HG02642 (cell line): ENCODE results near the gene PIGW.
A peak's percentile ranks its signal among the peaks of the same experiment; 100 is the strongest.

Experiments used
- ATAC-seq: cut with Tn5 transposase; IDR thresholded peaks from one replicate; pipeline ENCODE4 v1.9.1; 2021; ENCODE audit warnings: mild to moderate bottlenecking; ENCODE audit not compliant: unreplicated experiment, poor library complexity

Gene PIGW, protein sequence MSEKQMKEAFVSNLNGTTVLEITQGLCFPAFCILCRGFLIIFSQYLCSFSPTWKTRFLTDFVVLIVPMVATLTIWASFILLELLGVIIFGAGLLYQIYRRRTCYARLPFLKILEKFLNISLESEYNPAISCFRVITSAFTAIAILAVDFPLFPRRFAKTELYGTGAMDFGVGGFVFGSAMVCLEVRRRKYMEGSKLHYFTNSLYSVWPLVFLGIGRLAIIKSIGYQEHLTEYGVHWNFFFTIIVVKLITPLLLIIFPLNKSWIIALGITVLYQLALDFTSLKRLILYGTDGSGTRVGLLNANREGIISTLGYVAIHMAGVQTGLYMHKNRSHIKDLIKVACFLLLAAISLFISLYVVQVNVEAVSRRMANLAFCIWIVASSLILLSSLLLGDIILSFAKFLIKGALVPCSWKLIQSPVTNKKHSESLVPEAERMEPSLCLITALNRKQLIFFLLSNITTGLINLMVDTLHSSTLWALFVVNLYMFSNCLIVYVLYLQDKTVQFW

DNA sequence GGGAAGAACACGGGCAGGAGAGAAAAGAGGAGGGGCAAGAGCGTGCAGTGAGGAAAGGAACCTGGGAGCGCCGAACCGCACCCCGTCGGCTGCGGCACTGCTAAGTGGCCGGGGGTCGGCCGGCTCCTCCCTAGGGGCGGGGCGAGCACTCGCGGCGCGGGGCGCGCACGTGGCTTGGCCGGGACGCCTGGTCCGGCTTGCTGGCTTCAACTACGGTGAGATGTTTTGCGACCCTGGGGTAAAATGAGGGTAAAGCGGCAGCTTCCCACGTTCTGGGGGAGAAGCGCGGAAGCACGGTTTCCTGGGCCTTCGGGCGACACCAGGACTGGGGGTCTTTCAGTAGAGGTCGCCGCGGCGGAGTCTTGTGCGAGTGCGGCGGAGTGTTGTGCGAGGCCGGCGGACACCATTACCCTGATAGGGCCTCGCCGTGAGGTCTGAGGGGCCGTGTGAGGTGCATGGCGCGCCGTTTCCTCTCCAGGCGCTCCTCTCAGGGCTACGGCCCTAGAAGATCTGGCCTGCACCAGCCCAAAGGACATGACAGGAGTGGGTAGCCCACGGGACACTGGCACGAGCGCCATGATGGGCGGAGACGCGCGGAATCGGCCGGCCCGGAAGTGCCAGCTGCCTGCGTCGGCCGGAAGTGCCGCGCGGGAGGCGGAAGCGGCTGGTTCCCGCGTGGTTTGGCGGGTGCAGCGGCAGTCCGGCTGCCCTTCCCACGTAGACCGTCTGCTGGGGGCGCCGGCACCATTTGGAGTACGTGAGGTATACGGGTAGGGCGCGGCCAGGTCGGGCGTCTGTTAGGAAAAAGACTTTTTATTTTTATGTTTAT is at the start of gene PIGW, which contains the start of gene MYO19:
Gene PIGW, plus strand, starts transcription at position 148 of the 829 bp plus-strand sequence. CDS start 2,115 bp downstream, outside the sequence.
Gene MYO19, minus strand, starts transcription at position 29 of the 829 bp plus-strand sequence. CDS start 2,330 bp downstream, outside the sequence.
- ATAC-seq, result peak; percentile 79

DNA sequence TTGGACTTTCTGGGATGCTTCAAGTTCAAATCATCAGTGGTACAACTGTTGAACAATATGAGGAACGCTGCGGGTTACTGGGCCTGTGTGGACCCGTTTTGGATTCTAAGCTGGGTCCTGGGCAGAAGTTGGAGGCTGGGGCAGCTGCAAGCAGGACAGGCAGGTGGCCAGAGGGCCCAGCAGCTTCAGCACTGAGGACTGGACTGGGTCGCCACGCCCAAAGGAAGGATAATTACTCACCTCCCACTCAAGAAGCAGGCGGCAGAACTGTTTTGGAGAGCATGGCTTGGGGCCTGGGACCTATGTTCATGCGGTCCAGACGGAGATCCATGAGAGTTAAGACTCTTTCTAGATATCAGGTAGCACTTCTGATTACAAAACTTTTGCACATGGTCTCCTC is 49.8 kb upstream of the PIGW start:
- no peak for ATAC-seq

DNA sequence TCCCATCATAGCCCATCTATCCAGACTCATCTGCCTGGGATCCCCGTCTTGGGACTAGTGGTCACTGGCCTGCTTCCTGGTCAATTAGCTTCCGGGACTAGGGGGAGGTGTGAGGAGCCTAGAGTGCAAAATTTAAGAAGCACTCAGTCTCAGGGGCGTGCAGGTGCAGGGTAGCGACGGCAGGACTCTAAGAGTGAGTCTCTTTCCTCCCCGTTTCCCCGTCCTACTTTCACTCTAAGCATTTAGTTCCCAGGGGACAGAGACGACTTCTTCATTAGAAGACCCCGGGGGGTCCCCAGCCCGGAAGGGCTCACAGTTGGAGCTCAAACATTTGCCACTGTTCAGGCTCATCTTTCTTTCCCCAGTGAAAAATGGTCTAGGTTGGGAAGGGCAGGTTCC is 49.0 kb upstream of the PIGW start:
- ATAC-seq, result peak; percentile 11

DNA sequence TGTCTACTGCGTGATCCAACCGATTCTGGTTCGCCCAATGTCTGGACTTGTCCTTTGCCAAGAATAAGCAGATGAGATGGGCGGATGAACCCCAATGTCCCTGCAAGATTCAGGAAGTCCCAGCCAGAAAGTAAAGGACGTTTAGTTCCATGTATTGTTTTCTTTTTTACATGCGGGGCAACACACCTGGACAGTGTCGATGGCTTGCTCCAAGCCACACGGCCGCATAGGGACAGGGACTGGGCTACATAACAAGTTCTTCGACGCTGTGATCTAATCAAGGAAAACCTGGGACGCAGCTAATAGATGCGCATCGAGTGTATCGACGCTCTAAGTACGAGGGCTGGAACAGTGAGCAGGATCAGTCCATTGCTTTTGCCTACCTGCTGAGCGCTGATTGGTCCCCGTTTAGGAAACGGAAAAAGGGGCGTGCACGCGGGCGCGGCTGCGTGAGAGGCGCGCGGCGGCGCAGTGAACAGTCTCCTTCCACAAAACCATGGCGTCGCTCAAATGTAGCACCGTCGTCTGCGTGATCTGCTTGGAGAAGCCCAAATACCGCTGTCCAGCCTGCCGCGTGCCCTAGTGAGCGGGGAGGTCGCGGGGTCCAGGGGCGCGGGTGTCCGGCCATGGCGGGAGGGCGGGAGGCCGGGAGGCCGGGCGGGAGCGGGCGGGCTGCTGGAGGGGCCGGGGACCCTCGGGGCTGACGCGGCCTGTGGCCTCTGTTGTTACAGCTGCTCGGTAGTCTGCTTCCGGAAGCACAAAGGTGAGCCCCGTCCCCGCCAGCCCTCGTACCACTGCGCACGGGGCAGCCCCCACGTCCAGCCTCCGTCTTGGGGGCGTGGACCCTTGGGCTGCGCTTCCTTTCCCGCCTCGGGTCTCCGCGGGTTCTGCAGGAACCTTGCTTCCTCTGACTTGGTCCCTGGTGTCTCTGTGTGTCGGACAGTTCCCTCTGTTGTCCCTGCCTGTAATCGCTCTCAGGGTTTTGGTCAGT is 48.3 kb upstream of the PIGW start, which contains the start of gene ZNHIT3:
Gene ZNHIT3, plus strand, starts transcription at position 478 of the 991 bp plus-strand sequence. Its CDS starts 19 bp downstream, at position 497.
- ATAC-seq, result peak; percentile 93

DNA sequence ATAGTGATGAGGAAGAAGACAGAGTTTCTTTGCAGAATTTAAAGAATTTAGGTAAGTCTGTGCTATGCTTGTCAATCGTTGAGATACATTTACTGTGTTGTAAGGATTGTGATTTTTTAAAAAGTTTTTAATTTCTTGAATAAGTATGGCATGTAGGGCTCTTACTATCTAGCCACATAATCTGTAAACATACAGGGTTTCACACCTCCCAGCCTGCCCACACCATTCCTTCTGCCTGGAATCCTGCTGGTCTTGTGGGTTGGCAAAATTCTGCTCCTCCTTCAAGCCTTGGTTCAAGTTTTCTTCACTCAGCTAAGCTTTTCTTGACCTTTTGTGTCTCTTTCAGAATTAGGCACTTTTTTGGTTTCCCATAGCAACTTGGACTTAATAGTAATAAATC is 40.8 kb upstream of the PIGW start:
- ATAC-seq, result no peak

DNA sequence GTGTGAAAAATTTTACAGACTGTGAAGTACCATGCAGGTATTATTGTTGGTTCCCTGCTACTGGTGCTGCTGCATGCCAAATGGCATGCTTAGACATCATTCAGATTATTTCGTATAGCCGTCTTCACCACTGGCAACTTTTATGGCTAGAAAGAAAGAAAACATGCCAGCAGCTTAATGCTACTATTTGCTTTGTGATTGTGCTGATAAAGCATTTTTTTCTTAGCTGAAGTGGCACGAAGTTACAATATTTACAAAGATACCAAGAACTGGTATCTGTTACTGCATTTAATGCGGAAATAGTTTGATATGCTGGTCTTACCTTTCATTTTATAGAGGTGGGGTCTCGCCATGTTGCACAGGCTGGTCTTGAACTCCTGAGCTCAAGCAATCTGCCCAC is 40.1 kb upstream of the PIGW start:
- no peak for ATAC-seq

DNA sequence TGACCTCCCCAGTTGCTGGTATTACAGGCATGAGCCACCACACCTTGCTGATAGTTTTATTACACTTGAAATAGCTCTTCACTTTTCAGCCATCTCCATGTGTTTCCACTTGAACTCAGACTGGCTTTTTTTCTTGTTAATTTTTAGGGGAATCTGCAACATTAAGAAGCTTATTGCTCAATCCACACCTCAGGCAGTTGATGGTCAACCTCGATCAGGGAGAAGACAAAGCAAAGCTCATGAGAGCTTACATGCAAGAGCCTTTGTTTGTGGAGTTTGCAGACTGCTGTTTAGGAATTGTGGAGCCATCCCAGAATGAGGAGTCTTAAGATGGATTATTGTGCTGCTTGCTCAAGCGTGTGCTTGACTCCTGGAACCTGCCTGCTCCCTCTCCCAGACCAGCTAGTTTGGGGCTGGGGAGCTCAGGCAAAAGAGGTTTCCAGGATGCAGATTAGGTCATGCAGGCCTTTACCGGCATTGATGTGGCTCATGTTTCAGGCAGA is 39.7 kb upstream of the PIGW start:
- ATAC-seq, result no peak

DNA sequence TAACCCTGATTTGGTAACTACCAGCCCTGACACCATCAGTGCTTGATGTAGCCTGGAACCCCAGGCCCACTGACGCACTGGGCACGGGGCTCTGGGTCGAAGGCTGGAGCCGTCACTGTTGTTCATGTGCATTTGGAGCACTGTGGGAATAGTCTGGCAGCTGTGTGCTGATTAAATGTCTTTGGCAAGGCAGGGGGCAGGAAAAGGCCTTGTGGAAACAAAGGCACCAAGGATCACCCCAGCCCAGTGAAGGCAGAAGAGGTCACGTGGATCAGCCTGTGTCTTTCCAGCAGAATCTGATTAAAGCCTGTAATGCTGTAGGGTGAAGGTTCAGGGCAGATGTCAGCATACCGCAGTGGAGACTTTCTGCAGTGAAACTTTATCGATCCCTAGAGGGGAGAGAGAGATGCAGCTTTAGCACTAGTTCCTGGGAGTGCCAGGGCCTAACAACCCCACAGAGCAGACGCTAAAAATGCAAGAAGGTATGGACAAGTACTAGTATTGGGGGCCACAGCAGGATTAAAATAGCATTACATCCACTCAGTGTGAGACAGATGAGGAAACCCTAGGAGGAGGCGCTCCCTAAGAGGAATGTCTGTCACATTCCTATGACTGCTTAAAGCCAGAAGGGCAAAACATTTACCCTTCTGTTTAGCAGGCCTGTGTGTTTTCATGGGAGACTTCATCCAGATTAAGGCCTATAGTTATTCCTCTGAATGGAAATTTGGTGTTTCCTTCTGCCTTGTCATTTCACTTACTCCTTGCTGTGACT is 38.6 kb upstream of the PIGW start:
- ATAC-seq, result no peak

DNA sequence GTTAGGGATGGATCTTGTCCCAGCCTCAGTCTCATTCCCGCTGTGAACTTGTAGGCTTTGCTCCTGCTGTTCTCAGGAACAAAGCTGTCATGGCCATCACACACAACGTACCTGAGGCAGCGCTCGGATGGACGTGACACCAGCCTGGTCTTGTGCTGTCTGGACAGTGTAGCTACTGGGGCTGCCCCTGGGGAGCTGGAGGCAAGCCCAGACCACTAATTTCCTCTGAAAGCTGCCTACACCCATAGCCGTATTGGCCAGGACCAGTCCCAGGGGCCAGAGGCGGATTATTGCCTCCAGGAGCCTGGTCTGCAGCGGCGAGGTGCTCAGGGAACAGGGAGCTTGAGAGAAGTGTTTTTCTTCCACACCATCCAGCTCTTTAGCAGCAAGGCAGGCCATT is 36.6 kb upstream of the PIGW start:
- no peak for ATAC-seq

DNA sequence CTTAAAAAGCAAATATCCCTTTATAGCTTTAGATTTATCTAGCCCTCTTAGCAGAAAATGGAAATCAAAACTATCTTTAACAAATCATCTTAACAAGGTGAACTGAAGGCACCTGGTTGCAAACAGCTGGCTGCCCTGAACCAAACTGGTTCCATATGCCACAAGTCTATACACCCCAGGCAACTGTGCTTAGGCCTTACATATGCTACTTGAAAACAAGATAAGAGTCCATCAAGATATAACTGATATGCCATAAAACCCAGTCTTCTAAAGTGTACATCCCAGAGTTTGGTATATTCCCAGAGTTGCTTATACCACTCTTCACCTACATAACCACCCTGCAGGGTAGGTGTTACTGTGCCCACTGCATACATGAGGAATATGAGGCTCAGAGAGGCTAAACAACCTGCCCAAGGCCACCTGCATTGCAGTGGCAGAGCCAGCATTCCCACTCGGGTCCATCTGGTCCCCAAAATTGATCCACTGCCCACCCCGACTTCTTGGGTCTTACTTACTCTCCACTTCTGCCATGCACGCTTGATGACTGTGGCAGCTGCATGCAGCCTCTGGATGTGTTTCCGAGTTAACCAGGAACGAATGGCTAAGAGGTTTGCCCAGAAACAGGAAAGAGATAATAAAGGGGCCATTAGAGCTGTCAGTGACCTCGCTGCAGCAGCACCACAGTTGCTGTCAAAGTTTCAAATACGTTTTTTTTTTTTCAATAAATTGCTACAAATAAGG is 36.1 kb upstream of the PIGW start:
- ATAC-seq, result no peak

DNA sequence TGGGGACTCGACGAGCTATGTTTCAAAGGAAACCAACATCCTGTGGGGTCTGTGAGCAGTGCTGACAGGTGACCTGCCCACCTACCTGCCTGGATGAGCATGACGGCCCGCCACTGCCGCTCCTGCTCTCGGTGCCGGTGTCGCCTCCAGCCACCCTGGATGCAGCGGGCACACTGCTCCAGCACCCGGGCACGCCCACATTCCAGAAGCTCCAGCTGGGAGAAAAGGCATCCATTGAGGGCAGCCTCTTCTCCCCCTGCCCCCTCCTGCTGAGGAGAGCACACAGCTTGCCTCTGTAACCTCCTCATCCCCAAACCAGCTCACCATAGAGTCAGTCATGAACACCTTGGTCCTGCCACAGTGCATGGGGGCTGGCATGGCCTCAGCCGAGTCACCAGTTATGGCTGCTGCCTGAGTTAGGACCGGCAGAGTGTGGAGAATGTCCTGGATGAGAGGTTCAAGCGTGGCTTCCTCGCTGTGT is 34.0 kb upstream of the PIGW start:
- ATAC-seq, result no peak

DNA sequence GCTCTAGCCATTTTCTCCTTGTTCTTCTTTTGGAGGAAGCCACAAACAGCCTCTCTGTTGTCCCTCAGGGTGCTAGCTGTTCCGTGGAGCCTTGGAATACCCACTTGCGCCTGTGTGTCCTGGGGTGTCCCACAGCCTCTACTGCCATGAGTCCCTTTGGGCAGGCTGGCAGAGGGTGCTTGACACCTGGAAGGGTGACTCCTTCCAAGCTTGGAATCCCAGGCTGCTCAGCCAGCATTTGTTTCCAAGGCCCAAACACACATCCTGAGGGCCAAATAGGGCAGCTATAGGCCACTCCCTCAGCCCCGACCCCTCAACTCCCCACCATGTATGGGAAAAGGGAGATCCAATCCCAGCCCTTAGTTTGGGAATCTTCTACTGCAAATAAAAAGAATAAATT is 33.4 kb upstream of the PIGW start:
- ATAC-seq, result no peak

DNA sequence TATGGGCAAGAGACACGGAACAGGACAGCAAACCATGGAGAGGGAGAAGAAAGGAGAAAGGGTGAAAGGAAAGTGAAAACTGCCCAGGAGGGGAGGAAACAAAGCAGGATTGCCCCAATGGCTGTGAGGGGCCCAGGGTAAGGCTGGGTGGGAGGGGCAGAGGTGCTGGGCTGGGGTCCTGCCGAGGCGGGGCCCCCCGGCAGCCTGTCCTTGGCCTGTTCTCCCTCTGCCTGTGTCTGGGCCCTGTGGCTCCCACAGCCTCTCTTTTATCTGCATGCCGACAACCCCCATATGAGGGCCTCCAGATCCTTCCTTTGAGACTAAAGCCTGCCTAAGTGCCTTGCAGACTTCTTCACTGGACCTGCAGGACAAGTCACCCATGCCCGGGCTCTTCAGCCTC is 32.8 kb upstream of the PIGW start:
- no peak for ATAC-seq

DNA sequence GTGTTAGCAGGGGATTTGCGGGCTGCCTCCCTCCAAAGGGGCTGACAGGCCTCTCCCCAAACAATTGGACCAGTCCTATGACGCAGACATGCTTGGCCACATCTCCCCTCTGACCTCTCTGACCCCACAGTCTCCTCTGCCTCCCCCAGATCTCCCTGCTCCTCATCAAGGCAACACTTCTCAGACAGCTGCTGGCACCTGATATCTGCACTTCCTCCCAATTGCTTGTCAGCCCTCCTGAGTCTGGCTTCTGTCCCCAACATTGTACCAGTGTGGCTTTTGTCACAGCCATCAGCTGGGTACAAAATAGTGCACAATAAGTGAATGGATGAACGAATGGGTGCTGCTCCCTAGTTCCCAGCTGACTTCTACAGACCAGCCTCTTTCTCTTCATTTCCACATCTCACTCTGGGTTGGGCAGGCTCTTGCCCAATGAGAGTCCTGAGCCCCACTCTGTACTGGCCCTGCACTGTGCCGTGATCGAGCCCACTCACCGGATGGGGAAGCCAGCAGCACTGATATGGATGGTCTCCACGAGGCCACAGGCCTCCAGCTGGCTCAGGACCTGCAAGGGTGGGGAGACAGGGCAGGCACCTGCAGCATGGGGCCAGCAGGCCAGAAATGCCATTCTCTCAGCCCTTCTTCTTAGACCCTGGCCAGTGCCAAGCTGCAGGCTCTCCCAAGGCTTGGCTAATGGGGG is 31.2 kb upstream of the PIGW start:
- no peak for ATAC-seq

DNA sequence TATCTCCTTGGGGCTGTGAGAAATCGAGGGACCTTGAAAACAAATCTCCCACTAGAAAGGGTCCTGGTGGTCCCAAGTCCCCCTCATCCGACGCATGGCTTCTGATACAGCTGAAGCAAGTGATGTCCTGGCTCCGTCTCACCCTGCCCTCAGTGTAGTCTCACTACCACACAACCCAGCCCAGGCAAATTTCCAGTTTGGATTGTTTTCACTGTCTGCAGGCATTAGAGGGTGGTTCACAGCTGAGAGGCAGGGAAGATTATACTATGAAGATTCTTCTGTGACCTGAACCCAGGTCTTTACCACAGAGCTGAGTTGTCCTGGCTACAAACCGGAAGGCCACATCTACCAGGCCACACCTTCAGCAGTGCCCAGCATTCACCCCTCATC is 30.6 kb upstream of the PIGW start:
- ATAC-seq, result no peak

DNA sequence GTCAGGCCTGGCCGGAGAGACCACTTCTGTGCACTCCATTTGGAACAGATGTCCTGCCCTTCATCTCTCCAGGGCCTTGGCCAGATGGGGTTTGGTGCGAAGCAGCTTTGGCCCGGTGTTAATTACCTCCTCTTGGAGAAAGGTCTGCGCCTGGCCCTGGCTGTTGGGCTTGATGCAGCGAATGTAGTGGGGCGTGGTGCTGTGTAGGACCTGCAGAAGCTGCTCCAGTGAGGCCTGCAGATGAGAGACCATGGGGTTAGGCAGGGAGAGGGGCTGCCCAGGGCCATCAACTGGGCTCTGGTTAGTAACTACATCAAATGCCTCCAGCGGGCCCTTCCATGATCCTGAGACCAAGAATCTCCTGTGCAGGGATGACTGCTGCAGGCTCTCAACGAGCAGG is 29.6 kb upstream of the PIGW start:
- no peak for ATAC-seq

DNA sequence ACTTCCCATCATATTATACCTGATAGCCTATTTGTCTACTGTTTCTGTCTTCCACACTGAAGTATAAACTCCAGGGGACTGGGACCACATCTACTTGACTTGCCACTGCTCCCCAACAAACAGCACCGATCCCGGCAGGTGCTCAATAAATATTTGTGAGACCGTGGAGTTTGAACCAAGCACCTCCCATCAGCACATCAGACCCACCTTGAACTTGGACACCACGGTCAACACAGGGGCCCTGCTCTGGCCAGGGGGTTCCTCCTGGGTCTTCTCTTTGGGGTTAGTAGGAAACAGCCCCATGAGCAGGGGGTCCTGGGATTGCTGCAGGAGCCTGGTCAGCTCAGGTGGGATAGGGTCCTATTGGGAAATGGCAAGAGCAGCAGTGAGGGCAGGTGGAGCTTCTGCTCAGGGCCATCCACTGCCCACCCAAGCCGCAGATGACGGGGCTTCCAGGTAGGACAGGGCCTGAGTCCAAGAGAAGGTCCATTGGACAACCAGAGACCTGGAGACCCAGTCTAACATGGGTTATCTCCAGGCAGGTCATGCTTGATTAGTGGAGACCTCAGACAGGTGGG is 28.4 kb upstream of the PIGW start:
- no peak for ATAC-seq
